GM12801 (cell line): ENCODE measurements around the gene DOCK1.

ENCODE experiments used
- CTCF ChIP-seq: IDR thresholded peaks from one replicate; pipeline ENCODE4 v1.5.1; 2011; ENCODE audit warnings: control low read depth; ENCODE audit not compliant: insufficient read length; ENCODE audit errors: extremely low read depth

Gene DOCK1

GRCh38 chr10:127016331-127016730 is 111.1 kb downstream of the DOCK1 start:
- TF ChIP-seq CTCF, result no peak

- TF ChIP-seq CTCF, result no peak
Measured at GRCh38 chr10:127017541-127018297, 112.5 kb downstream of the DOCK1 start.

DNA sequence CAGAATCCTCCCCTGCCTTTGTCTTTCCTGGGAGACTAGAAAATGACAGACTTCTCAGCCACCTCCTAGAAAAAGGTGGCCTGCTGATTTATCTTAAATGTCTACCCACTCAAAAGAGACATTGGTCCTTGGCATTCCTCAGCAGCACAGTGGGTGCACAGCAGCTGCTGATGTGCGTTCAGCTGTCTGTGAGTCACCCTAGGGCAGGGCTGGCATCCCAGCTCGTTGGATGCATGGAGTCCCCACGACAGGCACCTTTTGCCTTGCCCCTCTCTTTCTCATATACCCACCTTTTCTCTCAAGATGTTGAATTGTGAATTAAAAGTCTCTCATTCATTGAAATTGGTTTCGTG is 113.0 kb downstream of the DOCK1 start:
- no peak for TF ChIP-seq CTCF

GRCh38 chr10:127018766-127019165 is 113.5 kb downstream of the DOCK1 start:
- no peak for TF ChIP-seq CTCF

- TF ChIP-seq CTCF, result no peak
Measured at GRCh38 chr10:127020260-127020659, 115.0 kb downstream of the DOCK1 start.

DNA sequence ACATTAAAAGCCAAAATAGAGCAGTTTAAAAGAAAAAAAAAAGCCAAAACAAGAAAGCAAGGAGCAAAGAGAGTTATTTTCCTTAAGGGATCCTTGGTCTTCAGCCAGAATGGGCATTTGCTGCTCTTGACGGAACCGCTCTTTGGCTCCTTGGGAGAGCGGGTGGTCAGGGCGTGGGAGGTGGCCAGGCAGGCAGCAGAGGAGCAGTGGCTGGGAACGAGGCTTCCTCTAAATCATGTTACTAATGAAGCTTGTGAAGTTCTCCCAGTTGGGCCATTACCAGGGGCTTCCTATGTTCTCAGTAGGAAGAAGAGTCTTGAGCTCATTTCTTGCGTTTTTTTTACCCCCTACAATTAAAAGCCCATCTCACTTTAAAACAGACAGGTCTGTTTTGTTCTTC is 116.6 kb downstream of the DOCK1 start:
- no peak for TF ChIP-seq CTCF

DNA sequence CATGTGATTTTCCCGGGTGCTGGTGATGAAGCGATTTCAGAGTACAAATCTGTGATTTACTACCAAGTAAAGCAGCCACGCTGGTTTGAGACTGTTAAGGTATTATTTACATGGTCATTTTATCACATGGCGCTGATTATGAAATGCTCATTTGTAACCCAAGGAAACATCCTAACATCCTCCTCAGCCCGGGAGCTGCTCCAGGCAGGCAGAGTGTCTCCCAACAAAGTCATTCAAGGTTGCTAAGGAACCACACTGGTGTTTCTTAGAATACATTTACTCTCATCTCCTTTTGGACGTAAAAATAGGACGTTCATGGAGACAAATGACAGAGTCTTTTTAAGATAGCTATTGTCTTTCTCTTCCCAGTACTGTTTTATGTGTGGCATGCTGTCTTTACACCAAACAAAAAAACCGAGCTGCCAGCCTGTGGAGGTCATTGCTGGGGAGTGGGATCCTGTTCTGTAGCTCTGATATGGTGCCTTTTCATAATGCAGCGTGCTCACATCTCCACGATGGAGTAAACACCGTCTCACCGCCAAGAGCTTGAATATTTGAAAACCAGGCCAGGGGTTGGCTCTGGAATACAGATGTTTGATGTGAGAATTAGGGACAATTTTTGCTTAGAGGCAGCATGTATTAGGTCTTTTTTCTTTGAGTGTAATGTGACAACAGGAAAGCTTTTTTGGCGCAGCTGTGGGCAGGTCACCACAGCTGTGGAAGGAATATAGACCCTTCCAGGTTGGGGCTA is 119.6 kb downstream of the DOCK1 start:
- no peak for TF ChIP-seq CTCF
